Right cardiac atrium (tissue), 5 donors: ENCODE results near the gene RGS6. TPM values are rescaled to one million over a fixed set of nuclear protein-coding genes. Genes with fewer than 3 reads are reported as not detected.

Experiments used
- ATAC-seq, 2 donors: fragments of 200-7000 bp; cut with Tn5 transposase; one replicate each; pipeline versions ENCODE4 v1.8.0 to v1.9.1; 2020; ENCODE audit warnings: moderate library complexity in 2 of 2, mild to moderate bottlenecking in 1 of 2
- DNase-seq, 3 donors: peaks; one replicate each; pipeline ENCODE4 v3.0.0-alpha.2; 2020
- H3K27ac ChIP-seq: one replicate; pipeline ENCODE4 v1.5.1; 2013; ENCODE audit warnings: mild to moderate bottlenecking, low read length, control low read depth, moderate library complexity
- H3K27me3 ChIP-seq: one replicate; pipeline ENCODE4 v1.6.1; 2013; ENCODE audit not compliant: control insufficient read depth, insufficient read depth
- H3K4me1 ChIP-seq: one replicate; pipeline ENCODE4 v1.6.1; 2013; ENCODE audit warnings: low read length; ENCODE audit not compliant: control insufficient read depth, insufficient read depth
- H3K4me3 ChIP-seq: one replicate; pipeline ENCODE4 v1.5.1; 2013; ENCODE audit warnings: low read length, control low read depth
- H3K9me3 ChIP-seq: one replicate; pipeline ENCODE4 v1.6.1; 2013; ENCODE audit warnings: low read length; ENCODE audit not compliant: control insufficient read depth
- WGBS: extraction: QIAGEN DNeasy Blood & Tissue Kit; methylation state at CpG from one replicate; pipeline ENCODE4 v1.1.7; 2013; 5-methylcytosine and 5-hydroxymethylcytosine counted together
- intact Hi-C, 4 donors: fragments of 100-400 bp; cut with DNase I; formaldehyde crosslinking; loops; one replicate each; pipeline versions ENCODE4 v1.11.0 to v1.14.0; 2022 to 2023
- polyA plus RNA-seq: library from polyadenylated mRNA; stranded (reverse); fragments of 200-250 nt; gene quantifications from one replicate; pipeline ENCODE4 v1.2.3, GENCODE V29; 2013
- total RNA-seq, 4 donors: library from RNA; stranded (reverse); fragmentation: NEBNext Ultra II Directional; extraction: Animal tissue kit (Norgen Biotek cat#: 25700); gene quantifications; one replicate each; pipeline ENCODE4 v1.2.1, GENCODE V29; 2021
- donor health status: healthy with polysubstance abuse.
- donor health status: DM: no; HTN: yes; CAD: no.
- donor health status: DM: no; HTN: no; CAD: no.
- donor health status: DM: no; HTN: yes; CAD: no; lungs with severe emphysema.
- donor health status: DM: yes; HTN: yes; CAD: no.

Gene RGS6
- total and polyA plus RNA-seq, 5 donors = 12.7 to 51.4 (median 24.5) TPM

- Histone ChIP-seq H3K27me3 (no peaks in the 10 kb centered on the region), H3K9me3 (no peaks in the 10 kb centered on the region), H3K27ac (no peak overlapping the region), H3K4me1 (peaks cover 3% of the 10 kb centered on the region), H3K4me3 (no peak overlapping the region)
- intact Hi-C loops = no loop called here
- DNase-seq = no peak
- WGBS = 82% methylated on average over 1 of the region's 1 CpG
- ATAC-seq = no peak
Observed at GRCh38 chr14:72503271-72503670, 571.0 kb downstream of the RGS6 start.

DNA sequence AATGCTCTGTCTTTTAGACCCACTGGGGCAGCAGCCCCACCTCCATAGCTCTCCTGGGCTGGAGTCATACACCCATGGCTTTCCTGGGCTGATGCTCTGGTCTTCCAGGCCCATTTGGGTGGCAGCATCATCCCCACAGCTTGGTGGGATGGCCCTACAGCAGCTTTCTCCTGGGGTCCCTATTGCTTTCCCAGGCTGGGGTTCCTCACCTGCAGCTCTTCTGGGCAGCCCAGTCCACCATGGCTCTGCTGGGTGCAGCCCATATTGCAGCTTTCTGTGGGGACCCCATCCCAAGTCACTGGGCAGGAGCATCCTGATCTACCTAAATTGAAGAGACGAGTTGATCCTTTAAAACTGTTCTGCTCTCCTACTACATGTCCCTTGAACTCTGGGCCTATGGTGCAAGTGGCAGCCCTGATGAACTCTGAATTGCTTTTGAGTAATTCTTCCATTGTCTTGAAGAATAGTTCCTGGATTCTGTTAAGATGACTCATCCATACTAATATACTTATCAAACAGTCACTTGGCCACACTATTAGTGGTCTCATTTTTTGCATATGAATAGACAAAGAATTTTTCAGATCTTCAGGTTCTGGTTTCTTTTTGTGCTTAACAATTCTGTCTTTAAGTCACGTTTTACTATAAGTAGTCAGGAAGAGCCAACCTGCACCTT, 571.6 kb downstream of the RGS6 start:
- intact Hi-C loops = no loop called here

DNA sequence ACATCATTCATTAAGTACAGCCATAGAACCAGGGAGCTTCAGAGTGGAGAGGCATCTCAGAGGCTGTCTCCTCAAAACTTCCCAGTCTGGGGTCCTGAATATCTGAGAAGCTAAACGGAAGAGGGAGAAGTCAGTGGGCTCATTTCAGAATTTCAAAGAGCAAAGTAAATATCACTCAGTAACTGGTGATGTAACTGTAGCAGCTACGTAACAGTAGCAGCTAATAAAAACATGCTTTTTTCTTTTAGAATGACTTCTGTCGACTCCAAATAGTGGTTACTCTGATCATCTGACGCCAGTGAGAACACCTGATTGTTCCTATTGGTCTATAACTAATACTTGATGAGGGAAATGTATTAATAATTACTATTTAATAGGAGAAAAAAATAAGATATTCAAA, 578.3 kb downstream of the RGS6 start:
- Histone ChIP-seq H3K4me3 (no peak overlapping the region), H3K9me3 (no peaks in the 10 kb centered on the region), H3K27me3 (no peaks in the 10 kb centered on the region), H3K27ac (no peak overlapping the region), H3K4me1 (peaks cover 2% of the 10 kb centered on the region)
- ATAC-seq (no peak), DNase-seq (no peak)
- intact Hi-C loops = no loop called here
- 69% methylated on average over 4 of the region's 4 CpGs for WGBS

More for the DNA sequence above, 571.6 kb downstream of the RGS6 start:
- 92% methylated on average over 2 of the region's 2 CpGs for WGBS
- Histone ChIP-seq H3K27me3 (no peaks in the 10 kb centered on the region), H3K27ac (no peak overlapping the region), H3K4me1 (peaks cover 3% of the 10 kb centered on the region), H3K4me3 (no peak overlapping the region), H3K9me3 (no peaks in the 10 kb centered on the region)
- ATAC-seq (no peak), DNase-seq (no peak)

DNA sequence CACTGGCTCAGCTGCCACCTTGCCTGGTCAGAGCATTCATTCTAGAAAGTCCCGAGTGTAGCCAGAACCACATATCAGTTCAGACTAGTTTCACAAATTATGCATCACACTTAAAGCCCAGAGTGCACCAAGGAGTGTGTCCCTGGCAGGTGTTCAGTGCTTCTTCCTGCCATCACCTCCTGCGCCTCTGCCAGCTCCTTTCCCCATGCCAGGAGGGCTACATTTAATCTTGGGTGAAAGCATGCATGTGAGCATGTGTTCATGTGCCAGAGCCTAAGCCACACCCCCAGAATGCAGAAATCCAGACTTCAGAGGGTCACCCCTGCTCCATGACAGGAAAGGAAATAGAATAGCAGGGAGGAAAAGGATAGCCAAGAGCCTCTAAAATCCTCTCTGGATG, 580.1 kb downstream of the RGS6 start:
- Histone ChIP-seq H3K4me3 (no peak overlapping the region), H3K9me3 (no peaks in the 10 kb centered on the region), H3K27ac (no peak overlapping the region), H3K27me3 (no peaks in the 10 kb centered on the region), H3K4me1 (peaks cover 2% of the 10 kb centered on the region)
- intact Hi-C loops = no loop called here
- ATAC-seq = no peak
- no peak for DNase-seq
- WGBS = 62% methylated on average over 2 of the region's 2 CpGs

DNA sequence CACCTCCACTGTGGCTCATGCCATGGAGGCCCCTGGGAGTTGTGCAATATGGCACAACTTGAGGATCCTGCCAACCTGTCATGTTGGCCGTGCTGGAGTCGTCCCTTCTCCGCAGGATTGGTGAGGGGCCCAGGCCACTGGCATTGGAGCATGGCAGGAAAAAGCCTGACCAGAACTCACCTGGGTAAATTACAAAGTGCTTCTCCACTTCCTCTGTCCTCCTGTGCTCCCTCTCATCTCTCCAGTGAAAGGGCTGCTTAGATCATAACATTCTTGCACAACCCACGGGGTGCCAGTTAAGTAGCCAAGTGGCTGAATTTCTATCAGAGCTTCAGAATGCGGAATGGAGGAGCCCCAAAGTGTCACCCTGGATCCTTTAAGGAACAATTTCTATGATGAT, 580.7 kb downstream of the RGS6 start:
- H3K4me1 ChIP-seq = peaks cover 2% of the 10 kb centered on the region
- intact Hi-C loops = no loop called here
- H3K27me3 ChIP-seq = no peaks in the 10 kb centered on the region
- no peak overlapping the region for H3K4me3 ChIP-seq
- ATAC-seq (no peak), DNase-seq (no peak)
- no peaks in the 10 kb centered on the region for H3K9me3 ChIP-seq
- H3K27ac ChIP-seq = no peak overlapping the region
- WGBS = 85% methylated on average over 5 of the region's 5 CpGs

DNA sequence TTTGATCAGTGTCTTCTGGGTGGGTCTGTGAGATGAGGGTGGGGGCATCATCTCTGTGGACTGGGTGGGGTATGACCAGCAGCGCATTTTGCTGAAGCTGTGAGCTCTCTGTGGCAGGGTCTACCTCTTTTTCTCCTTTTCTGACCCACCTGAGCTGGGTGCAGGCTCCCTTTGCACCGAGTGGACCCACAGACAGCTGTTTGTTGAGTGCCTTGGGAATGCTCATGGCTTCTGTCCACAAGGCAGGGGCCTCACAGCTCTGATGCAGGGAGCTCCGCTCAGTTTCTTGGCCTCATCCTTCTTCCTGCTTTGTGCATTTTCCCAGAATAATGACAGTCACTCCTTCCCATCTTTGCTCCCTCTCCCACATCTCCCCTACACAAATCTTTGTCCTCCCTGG, 581.1 kb downstream of the RGS6 start:
- no peak overlapping the region for H3K4me3 ChIP-seq
- H3K27ac ChIP-seq = no peak overlapping the region
- DNase-seq (no peak), ATAC-seq (no peak)
- peaks cover 2% of the 10 kb centered on the region for H3K4me1 ChIP-seq
- intact Hi-C loops = no loop called here
- 74% methylated on average over 3 of the region's 3 CpGs for WGBS
- no peaks in the 10 kb centered on the region for H3K27me3 ChIP-seq
- H3K9me3 ChIP-seq = no peaks in the 10 kb centered on the region

DNA sequence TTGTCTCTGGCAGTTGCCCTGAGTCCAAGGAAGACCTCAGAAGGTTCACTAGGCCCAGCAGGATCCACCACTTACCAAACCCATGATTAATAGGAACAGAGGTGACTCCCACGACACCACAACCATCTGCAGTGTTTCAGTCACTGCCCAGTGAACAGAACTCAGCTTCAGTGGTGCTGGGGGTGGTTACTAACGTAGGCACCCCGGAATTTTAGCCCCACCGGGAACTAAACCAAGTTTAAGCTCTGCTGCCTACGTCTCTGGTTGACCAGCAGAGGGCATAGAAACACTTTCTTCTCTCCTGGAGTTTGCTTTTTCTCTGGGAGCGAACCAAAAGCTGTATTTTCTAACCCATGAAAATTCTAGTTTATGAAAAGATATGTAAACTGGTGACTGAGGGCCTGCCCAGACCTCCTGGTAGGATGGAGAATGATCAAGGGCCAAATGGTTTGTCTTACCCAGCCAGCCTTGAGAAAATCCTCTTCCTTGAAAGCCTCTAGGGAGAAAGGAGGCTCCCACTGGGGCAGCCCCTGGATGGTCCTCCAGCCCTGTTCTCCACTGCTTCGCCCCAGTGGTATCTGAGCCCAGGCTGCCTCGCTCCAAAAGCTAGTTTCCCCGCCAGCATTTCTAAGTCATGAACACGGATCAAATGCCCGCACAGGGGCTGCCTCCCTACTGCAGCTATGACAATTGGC, 581.9 kb downstream of the RGS6 start:
- Histone ChIP-seq H3K4me1 (peaks cover 2% of the 10 kb centered on the region), H3K4me3 (no peak overlapping the region), H3K9me3 (no peaks in the 10 kb centered on the region), H3K27me3 (no peaks in the 10 kb centered on the region), H3K27ac (no peak overlapping the region)
- ATAC-seq = no peak
- intact Hi-C loops = loop anchor here in 1 of 4 donors (2.0 kb wide), 1 partner anchor 435 kb away; no protein-coding TSS in a partner anchor
- DNase-seq = no peak
- 52% methylated on average over 11 of the region's 11 CpGs for WGBS

- no peak for ATAC-seq
- intact Hi-C loops = loop anchor here (2.0 to 5.0 kb wide), 4 partner anchors 388 to 434 kb away; no protein-coding TSS in a partner anchor
- H3K27me3 ChIP-seq = no peaks in the 10 kb centered on the region
- DNase-seq = no peak
- no peak overlapping the region for H3K27ac ChIP-seq
- H3K4me1 ChIP-seq = peaks cover 2% of the 10 kb centered on the region
- no peaks in the 10 kb centered on the region for H3K9me3 ChIP-seq
- H3K4me3 ChIP-seq = no peak overlapping the region
- 85% methylated on average over 5 of the region's 5 CpGs for WGBS
Observed at GRCh38 chr14:72514660-72515025, 582.4 kb downstream of the RGS6 start.

- WGBS = 71% methylated on average over 11 of the region's 11 CpGs
- intact Hi-C loops = loop anchor here (2.0 to 5.0 kb wide), 6 partner anchors 386 to 433 kb away; no protein-coding TSS in a partner anchor
- ATAC-seq (peak in 1 of 2 donors; percentile 10), DNase-seq (peak in 1 of 3 donors; percentile 62)
- Histone ChIP-seq H3K27ac (no peak overlapping the region), H3K27me3 (no peaks in the 10 kb centered on the region), H3K9me3 (no peaks in the 10 kb centered on the region), H3K4me1 (peaks cover 2% of the 10 kb centered on the region), H3K4me3 (no peak overlapping the region)
Observed at GRCh38 chr14:72515779-72516770, 583.8 kb downstream of the RGS6 start.

GRCh38 chr14:72516936-72517700, 584.9 kb downstream of the RGS6 start:
- 56% methylated on average over 11 of the region's 11 CpGs for WGBS
- intact Hi-C loops = loop anchor here (2.0 to 5.0 kb wide), 5 partner anchors 385 to 430 kb away; no protein-coding TSS in a partner anchor
- Histone ChIP-seq H3K27me3 (no peaks in the 10 kb centered on the region), H3K27ac (no peak overlapping the region), H3K9me3 (no peaks in the 10 kb centered on the region), H3K4me1 (peaks cover 2% of the 10 kb centered on the region), H3K4me3 (no peak overlapping the region)
- DNase-seq (peak; percentile 50 to 85 (median 76)), ATAC-seq (peak; percentile 60 to 73)
